HepG2 (cell line): ENCODE results near the gene PANK4. TPM values are rescaled to one million over a fixed set of nuclear protein-coding genes. Genes with fewer than 3 reads are reported as not detected.

ENCODE experiments used
- ATAC-seq: fragments of 200-7000 bp; cut with Tn5 transposase; 3 replicates; pipeline ENCODE4 v1.9.1; 2020; ENCODE audit warnings: mild to moderate bottlenecking, moderate library complexity
- BruUV-seq: library from RNA; stranded (reverse); fragments of 400-500 nt; replicated peaks from 2 replicates; lab custom pipeline; 2021; lab: Mats Ljungman, UMichigan
- CTCF ChIA-PET: fragments of 300-600 bp; formaldehyde crosslinking; extraction: SDS; loops from one replicate; lab custom pipeline; 2021; ENCODE audit warnings: low total read pairs, inconsistent platforms, low intra/inter-chr PET ratio; lab: Yijun Ruan, JAX
- POLR2A ChIA-PET: fragments of 350-600 bp; sonication (Branson Sonifier 250); formaldehyde crosslinking; loops from one replicate; lab custom pipeline; 2020; ENCODE audit warnings: antibody characterized with exemption, inconsistent platforms; lab: Yijun Ruan, JAX
- DNase-seq: peaks from one replicate; pipeline ENCODE4 v3.0.0-alpha.2; 2015; ENCODE audit warnings: low spot score
- FAIRE-seq: peaks from 3 replicates; lab custom pipeline; 2011; peaks lifted over from hg19 to GRCh38; lab: Jason Lieb, UNC
- H2AFZ ChIP-seq: one replicate; pipeline ENCODE4 v1.6.1; 2011; ENCODE audit warnings: low read length, inconsistent platforms
- H3K27ac ChIP-seq: fragments of 300-600 bp; 3 replicates; pipeline ENCODE4 v1.8.0; 2011; ENCODE audit warnings: mixed run types, mild to moderate bottlenecking, mixed read lengths, low read length, inconsistent platforms; ENCODE audit not compliant: insufficient read depth; ENCODE audit errors: extremely low read length
- H3K27me3 ChIP-seq, 2 experiments: fragments of 200-600 bp in 1 of 2; 2 replicates in 1 of 2; 3 replicates in 1 of 2; pipeline versions ENCODE4 v1.6.0 to v1.8.0; 2011; ENCODE audit warnings: low read length in 2 of 2, mild to moderate bottlenecking in 2 of 2, moderate library complexity in 2 of 2, inconsistent platforms in 1 of 2; ENCODE audit not compliant: insufficient read depth in 2 of 2, control insufficient read depth in 1 of 2
- H3K36me3 ChIP-seq, 2 experiments: fragments of 200-600 bp in 1 of 2; replicated peaks in 1 of 2; 2 replicates in 1 of 2; 3 replicates in 1 of 2; pipeline versions ENCODE4 v1.5.1 to v1.8.0; 2011; ENCODE audit warnings: low read length in 2 of 2, inconsistent platforms in 1 of 2; ENCODE audit not compliant: insufficient read depth in 2 of 2, control insufficient read depth in 1 of 2
- H3K4me1 ChIP-seq: 2 replicates; pipeline ENCODE4 v1.5.1; 2012; ENCODE audit warnings: low read length, inconsistent platforms; ENCODE audit not compliant: insufficient read depth
- H3K4me2 ChIP-seq: 2 replicates; pipeline ENCODE4 v1.6.0; 2011; ENCODE audit warnings: low read depth, low read length, inconsistent platforms
- H3K4me3 ChIP-seq, 3 experiments: fragments of 200-600 bp in 1 of 3; sonication (generic), shearing (Covaris generic) in 1 of 3; replicated peaks in 1 of 3; 2 replicates each; pipeline ENCODE4 v1.5.1; 2011 to 2016; ENCODE audit warnings: low read length in 3 of 3, inconsistent platforms in 2 of 3, low read depth in 2 of 3, mild to moderate bottlenecking in 2 of 3, control low read depth in 1 of 3, mixed read lengths in 1 of 3; ENCODE audit not compliant: insufficient read depth in 1 of 3
- H3K79me2 ChIP-seq: one replicate; pipeline ENCODE4 v1.6.1; 2011; ENCODE audit warnings: low read length, inconsistent platforms; ENCODE audit not compliant: insufficient read depth
- H3K9ac ChIP-seq: 2 replicates; pipeline ENCODE4 v1.6.0; 2011; ENCODE audit warnings: mild to moderate bottlenecking, low read depth, low read length, inconsistent platforms; ENCODE audit not compliant: insufficient read depth
- H3K9me3 ChIP-seq: 2 replicates; pipeline ENCODE4 v1.5.1; 2012; ENCODE audit warnings: mild to moderate bottlenecking, low read length
- H4K20me1 ChIP-seq: 2 replicates; pipeline ENCODE4 v1.6.0; 2011; ENCODE audit warnings: inconsistent platforms, mild to moderate bottlenecking, low read length, moderate library complexity; ENCODE audit not compliant: insufficient read depth
- AGO2 ChIP-seq: fragments of 200-400 bp; formaldehyde crosslinking; optimal IDR thresholded peaks from 2 replicates; pipeline ENCODE3; 2017; ENCODE audit warnings: mild to moderate bottlenecking, low read depth, low read length, moderate library complexity
- HNRNPL ChIP-seq: fragments of 200-400 bp; formaldehyde crosslinking; IDR thresholded peaks from 2 replicates; pipeline ENCODE4 v1.6.1; 2017; ENCODE audit warnings: mild to moderate bottlenecking, low read depth, low read length
- ZNF10 ChIP-seq: sonication (generic); formaldehyde crosslinking; IDR thresholded peaks from 2 replicates; pipeline ENCODE4 v1.4.0; 2020; ENCODE audit warnings: mild to moderate bottlenecking, low read depth, missing genetic modification reagents, borderline replicate concordance
- ZNF383 ChIP-seq: sonication (generic); formaldehyde crosslinking; IDR thresholded peaks from 2 replicates; pipeline ENCODE4 v1.4.0; 2020; ENCODE audit warnings: missing genetic modification reagents, mild to moderate bottlenecking, borderline replicate concordance
- WGBS: methylation state at CpG from one replicate; pipeline ENCODE4 v1.1.6; 2017; ENCODE audit warnings: low lambda C conversion rate; 5-methylcytosine and 5-hydroxymethylcytosine counted together
- in situ Hi-C: cut with HindIII; loops from 2 replicates; pipeline ENCODE4 v1.10.0; 2017; ENCODE audit warnings: low pct_unique_long_range_greater_than_20kb; ENCODE audit not compliant: extremely low pct_ligation_motif_present
- intact Hi-C: fragments of 100-400 bp; cut with micrococcal nuclease; formaldehyde crosslinking; loops from one replicate; pipeline ENCODE4 v1.10.0; 2022; ENCODE audit not compliant: unreplicated experiment
- polyA plus RNA-seq, 8 experiments: library from polyadenylated mRNA; depleted of rRNA in 3 of 8; stranded (reverse) in 7 of 8; unstranded in 1 of 8; fragments of >200 nt; fragmentation: Illumina TruSeq in 4 of 8; extraction: Trizol in 4 of 8; gene quantifications; 2 replicates each; pipeline versions ENCODE4 v1.2.1 to v1.2.3, GENCODE V29; 2011 to 2016; ENCODE audit warnings: low read depth in 4 of 8, missing spikeins in 1 of 8, mixed read lengths in 1 of 8; ENCODE audit not compliant: insufficient read depth in 1 of 8
- total RNA-seq, 5 experiments: library from RNA; depleted of rRNA; stranded (reverse); fragments of >200 nt; fragmentation: Illumina TruSeq; extraction: Trizol; gene quantifications; 2 replicates each; pipeline ENCODE4 v1.2.3, GENCODE V29; 2016; ENCODE audit warnings: low read depth in 1 of 5
- TF ChIP-seq, protein P1 (sequence below): sonication (generic); formaldehyde crosslinking; IDR thresholded peaks from 2 replicates; pipeline ENCODE4 v1.5.0; 2020; ENCODE audit warnings: missing genetic modification reagents

The PANK4 gene
- total and polyA plus RNA-seq, 2 of the 13 experiments (the other 11 are each of a cell fraction or from before 2014, with no cell fraction given) = 17.4 to 19.3 TPM

DNA sequence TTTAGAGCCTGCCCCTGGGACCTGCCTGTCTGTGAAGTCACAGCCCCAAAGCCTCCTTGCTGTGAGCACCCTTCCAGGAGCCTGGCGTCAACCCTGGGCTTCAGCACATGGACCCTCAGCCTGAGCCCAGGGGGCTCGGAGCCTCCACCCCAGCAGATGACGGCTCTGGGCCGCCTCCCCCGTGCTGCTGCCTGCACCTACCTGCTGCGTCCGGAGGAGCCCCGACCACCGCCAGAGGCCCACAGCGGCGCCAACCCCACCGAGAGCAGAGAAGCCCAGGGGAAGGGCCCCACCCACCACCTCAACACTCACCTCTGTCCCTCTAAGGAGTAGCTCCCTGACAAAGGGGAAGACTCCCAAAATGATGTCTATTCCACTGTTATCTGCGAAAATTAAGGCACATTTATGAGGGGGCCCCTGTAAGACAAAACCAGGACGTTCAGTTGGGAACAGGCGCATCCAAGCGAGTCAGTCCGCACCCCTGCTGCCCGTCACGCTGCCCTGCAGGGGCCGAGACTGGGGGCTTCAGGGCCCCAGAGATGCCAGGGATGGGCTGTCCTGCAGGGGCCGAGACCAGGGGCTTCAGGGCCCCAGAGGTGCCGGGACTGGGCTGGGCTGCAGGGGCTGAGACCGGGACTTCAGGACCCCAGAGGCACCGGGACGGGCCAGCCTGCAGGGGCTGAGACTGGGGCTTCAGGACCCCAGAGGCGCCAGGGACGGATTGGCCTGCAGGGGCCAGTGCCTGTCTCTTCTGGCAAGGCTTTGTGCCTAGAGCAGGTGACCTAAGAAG is 15.8 kb downstream of the PANK4 start:
- no peaks in the 10 kb centered on the region for H3K9me3 ChIP-seq
- BruUV-seq = no TSS peak
- intact Hi-C loops (no loop called here), in situ Hi-C loops (loop anchor here (25.0 kb wide), 1 partner anchor 323 kb away; the partner anchor contains the start of gene FAAP20)
- H4K20me1 ChIP-seq = no peaks in the 10 kb centered on the region
- no peak overlapping the region for H3K4me3 ChIP-seq
- H2AFZ ChIP-seq = no peak overlapping the region
- H3K4me1 ChIP-seq = no peaks in the 10 kb centered on the region
- ChIA-PET CTCF (no interaction called here), POLR2A (no interaction called here)
- FAIRE-seq (no peak), DNase-seq (no peak), ATAC-seq (no peak)
- no peak overlapping the region for H3K27ac ChIP-seq
- H3K79me2 ChIP-seq = no peaks in the 10 kb centered on the region
- WGBS = 92% methylated on average over 14 of the region's 27 CpGs
- no peak overlapping the region for H3K4me2 ChIP-seq
- no peak overlapping the region for H3K9ac ChIP-seq
- H3K27me3 ChIP-seq = peaks cover 2% of the 10 kb centered on the region in 2 experiments; a peak in 1 of 5 replicates
- peaks cover 13 to 49% of the 10 kb centered on the region in 2 experiments for H3K36me3 ChIP-seq
- TF ChIP-seq AGO2 (peak; percentile 15), HNRNPL (no peak)

DNA sequence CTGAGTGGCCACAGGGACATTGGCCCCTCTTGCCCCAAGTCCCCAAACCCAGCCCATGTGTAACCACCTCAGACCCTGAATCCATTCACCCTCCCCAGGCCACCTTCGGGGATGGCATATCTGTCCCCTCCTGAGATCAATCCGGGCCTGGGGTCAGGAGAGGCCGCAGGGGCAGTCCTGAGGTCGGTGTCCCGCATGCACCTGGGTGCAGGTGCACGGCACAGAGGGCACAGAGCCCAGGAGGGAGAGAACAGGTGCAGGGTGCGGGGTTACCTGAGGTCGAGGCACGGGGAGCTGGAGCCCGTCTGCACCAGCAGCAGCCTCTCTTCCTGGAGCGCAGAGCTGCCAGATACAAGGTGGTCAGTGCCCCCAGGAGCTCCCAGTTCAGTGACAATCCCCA is 16.8 kb downstream of the PANK4 start:
- in situ Hi-C loops (loop anchor here (25.0 kb wide), 1 partner anchor 322 kb away; the partner anchor contains the start of gene FAAP20), intact Hi-C loops (no loop called here)
- CTCF ChIA-PET = no interaction called here
- Histone ChIP-seq H3K4me3 (no peak overlapping the region), H3K36me3 (peaks cover 13 to 40% of the 10 kb centered on the region in 2 experiments), H3K4me2 (no peak overlapping the region), H3K79me2 (no peaks in the 10 kb centered on the region), H3K9ac (no peak overlapping the region), H3K4me1 (no peaks in the 10 kb centered on the region), H4K20me1 (no peaks in the 10 kb centered on the region), H3K27me3 (peaks cover 5 to 11% of the 10 kb centered on the region in 2 experiments; a peak in 4 of 5 replicates), H3K9me3 (no peaks in the 10 kb centered on the region), H2AFZ (no peak overlapping the region), H3K27ac (no peak overlapping the region)
- POLR2A ChIA-PET = no interaction called here
- BruUV-seq = no TSS peak
- DNase-seq (no peak), FAIRE-seq (no peak), ATAC-seq (no peak)
- TF ChIP-seq ZNF383 (no peak), ZNF10 (no peak)
- TF ChIP-seq, protein P1, sequence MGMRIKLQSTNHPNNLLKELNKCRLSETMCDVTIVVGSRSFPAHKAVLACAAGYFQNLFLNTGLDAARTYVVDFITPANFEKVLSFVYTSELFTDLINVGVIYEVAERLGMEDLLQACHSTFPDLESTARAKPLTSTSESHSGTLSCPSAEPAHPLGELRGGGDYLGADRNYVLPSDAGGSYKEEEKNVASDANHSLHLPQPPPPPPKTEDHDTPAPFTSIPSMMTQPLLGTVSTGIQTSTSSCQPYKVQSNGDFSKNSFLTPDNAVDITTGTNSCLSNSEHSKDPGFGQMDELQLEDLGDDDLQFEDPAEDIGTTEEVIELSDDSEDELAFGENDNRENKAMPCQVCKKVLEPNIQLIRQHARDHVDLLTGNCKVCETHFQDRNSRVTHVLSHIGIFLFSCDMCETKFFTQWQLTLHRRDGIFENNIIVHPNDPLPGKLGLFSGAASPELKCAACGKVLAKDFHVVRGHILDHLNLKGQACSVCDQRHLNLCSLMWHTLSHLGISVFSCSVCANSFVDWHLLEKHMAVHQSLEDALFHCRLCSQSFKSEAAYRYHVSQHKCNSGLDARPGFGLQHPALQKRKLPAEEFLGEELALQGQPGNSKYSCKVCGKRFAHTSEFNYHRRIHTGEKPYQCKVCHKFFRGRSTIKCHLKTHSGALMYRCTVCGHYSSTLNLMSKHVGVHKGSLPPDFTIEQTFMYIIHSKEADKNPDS = no peak
- 94% methylated on average over 11 of the region's 11 CpGs for WGBS
